Fibroblast of the aortic adventitia (primary cell): ENCODE measurements around the gene CORO2B. TPM values are rescaled to one million over a fixed set of nuclear protein-coding genes. Genes with fewer than 3 reads are reported as not detected.
A peak's percentile ranks its signal among the peaks of the same experiment; 100 is the strongest.

Experiments
- DNase-seq: peaks from one replicate; pipeline ENCODE4 v3.0.0-alpha.2; 2010; ENCODE audit warnings: low read depth
- H3K4me3 ChIP-seq: 2 replicates; pipeline ENCODE4 v1.5.1; 2011; ENCODE audit warnings: low read depth, mild to moderate bottlenecking, control low read depth, low read length, moderate library complexity
- total RNA-seq: library from RNA; depleted of rRNA; stranded (reverse); fragments of >200 nt; gene quantifications from 2 replicates; pipeline ENCODE4 v1.2.3, GENCODE V29; 2012; ENCODE audit warnings: low replicate concordance
- TF ChIP-seq, protein P1 (sequence below): IDR thresholded peaks from 2 replicates; pipeline ENCODE4 v1.5.1; 2011; ENCODE audit warnings: mild to moderate bottlenecking, low read length, control low read depth, inconsistent platforms; ENCODE audit not compliant: insufficient read depth

CORO2B gene
- total RNA-seq, 1 donor: 23.3 TPM

DNA sequence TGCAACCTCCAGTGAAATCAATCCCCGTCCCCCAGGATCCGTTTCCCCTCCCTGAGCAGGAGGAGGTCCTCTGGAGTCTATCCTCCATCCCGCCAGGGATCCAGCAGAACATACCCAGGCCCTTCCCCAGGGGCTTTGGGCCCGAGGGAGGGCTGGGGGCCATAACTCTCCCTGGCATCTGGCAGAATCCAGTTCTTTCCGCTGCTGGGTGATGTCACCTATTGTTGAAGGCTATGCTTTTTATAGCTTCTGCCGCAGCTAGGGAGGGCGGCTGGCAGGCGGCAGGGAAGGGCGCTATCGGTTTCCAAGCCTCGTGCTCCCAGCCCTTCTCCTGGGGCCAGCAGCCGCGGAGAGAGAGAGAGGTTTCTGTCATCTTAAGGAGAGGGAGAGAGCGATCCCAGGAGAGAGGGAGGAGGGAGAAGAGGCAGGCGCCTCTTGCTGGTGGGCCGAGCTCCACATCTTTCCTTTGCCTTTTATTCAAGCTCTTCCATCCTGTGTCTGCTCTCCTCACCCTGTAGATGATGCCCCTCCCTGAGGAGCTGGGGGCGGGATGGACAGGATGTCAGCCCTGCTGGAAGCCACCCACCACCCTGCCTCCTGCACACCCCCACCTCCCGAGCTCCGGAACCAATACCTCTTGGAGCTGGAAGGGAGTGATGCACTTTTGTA, 121.8 kb downstream of the CORO2B start:
- TF ChIP-seq, protein P1, sequence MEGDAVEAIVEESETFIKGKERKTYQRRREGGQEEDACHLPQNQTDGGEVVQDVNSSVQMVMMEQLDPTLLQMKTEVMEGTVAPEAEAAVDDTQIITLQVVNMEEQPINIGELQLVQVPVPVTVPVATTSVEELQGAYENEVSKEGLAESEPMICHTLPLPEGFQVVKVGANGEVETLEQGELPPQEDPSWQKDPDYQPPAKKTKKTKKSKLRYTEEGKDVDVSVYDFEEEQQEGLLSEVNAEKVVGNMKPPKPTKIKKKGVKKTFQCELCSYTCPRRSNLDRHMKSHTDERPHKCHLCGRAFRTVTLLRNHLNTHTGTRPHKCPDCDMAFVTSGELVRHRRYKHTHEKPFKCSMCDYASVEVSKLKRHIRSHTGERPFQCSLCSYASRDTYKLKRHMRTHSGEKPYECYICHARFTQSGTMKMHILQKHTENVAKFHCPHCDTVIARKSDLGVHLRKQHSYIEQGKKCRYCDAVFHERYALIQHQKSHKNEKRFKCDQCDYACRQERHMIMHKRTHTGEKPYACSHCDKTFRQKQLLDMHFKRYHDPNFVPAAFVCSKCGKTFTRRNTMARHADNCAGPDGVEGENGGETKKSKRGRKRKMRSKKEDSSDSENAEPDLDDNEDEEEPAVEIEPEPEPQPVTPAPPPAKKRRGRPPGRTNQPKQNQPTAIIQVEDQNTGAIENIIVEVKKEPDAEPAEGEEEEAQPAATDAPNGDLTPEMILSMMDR: peak; percentile 13
- peak; percentile 85 for DNase-seq
- H3K4me3 ChIP-seq: no peak overlapping the region

DNA sequence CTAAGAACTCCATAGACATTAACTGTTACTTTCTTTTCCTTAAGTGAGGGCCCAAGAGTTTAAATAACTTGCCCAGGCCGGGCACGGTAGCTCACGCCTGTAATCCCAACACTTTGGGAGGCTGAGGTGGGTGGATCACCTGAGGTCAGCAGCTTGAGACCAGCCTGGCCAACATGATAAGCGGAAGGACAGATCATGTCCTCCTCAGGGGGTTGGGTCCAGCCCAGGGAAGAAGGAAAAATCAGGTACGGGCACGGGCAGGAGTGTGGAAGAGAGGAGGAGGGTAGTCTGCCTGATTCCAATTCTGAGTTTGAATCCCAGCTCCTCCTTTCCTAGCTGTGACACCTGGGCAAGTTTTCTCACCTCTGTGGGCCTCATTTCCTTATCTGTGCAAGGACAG, 123.1 kb downstream of the CORO2B start:
- DNase-seq: no peak
- TF ChIP-seq, protein P1: no peak
- no peak overlapping the region for H3K4me3 ChIP-seq

DNA sequence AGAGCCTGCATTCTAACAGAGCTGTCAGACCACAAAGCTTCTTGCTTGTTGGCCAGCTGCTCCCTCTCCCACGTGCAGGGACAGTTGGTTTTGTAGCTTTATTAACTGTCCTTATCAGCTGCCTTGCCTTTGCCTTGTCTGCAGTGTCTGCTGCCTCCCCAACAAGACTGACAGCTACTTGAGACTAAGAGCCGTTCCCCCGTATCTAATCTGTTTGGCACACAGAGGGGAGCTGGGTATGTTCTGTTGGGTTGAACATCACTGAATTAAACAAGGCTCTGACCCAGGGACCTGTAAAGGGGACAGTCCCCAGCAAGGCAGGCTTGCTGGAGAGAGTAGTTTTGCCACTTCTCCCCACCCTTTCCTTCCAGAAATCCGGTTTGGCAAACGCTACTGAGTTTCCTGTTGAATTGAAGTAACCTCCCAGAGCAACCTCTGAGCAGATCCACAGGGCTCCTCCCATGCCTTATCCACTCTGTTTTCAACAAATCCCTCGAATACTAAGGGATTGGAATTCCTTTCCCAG, 125.8 kb downstream of the CORO2B start:
- TF ChIP-seq, protein P1: no peak
- peak; percentile 87 for DNase-seq
- H3K4me3 ChIP-seq: no peak overlapping the region

DNA sequence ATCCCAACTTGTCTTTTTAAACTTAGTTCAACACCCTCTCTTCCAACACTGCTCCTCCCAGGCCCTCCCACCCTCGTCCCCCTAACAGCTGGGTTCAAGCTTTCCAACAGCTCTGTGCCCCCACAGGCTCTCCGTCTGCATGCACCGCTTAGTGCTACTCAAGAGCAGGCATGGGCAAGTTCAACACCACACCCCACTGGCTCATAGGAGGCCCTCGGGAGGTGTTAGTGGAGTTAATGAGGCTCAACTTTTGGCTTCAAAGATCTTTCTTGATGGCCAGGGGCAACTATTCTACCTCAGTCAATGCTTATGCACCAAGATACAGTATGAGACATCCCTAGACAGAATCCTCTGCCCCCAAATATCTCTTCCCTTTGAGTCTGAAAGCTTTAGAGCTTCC, 127.5 kb downstream of the CORO2B start:
- H3K4me3 ChIP-seq: no peak overlapping the region
- no peak for DNase-seq
- TF ChIP-seq, protein P1: no peak

DNA sequence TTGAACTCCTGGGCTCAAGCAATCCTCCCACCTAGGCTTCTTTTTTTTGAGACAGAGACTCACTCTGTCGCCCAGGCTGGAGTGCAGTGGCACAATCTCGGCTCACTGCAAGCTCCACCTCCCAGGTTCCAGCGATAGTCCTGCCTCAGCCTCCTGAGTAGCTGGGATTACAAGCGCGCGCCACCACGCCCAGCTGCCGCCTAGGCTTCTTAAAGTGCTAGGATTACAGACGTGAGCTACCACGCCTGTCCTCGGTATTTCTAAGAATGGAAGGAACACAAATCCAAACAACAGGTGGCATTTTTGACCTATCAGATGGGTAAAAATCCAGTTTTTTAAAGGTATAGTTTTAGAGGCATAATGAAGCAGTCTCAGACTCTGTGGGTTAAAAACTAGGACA, 128.1 kb downstream of the CORO2B start:
- TF ChIP-seq, protein P1: no peak
- no peak for DNase-seq
- no peak overlapping the region for H3K4me3 ChIP-seq

DNA sequence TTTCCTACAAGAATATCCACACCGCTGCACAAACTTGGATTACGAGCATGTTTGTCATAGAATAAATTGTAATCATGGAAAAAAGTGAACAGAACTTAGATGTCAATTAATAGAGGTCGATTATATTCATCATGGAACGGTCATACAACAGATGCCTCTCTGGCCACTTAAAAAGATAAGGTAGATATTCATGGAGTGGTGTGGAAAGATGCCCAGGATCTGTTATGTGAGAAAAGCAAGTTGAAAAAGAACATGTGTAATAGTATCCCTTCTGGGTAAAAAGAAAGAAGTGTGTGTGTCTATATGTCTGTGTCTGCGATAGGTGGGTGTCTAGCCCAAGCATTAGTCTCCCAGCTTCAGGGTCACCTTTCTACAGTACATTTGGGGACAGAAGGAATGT, 128.6 kb downstream of the CORO2B start:
- TF ChIP-seq, protein P1: no peak
- DNase-seq: peak; percentile 65
- H3K4me3 ChIP-seq: no peak overlapping the region

DNA sequence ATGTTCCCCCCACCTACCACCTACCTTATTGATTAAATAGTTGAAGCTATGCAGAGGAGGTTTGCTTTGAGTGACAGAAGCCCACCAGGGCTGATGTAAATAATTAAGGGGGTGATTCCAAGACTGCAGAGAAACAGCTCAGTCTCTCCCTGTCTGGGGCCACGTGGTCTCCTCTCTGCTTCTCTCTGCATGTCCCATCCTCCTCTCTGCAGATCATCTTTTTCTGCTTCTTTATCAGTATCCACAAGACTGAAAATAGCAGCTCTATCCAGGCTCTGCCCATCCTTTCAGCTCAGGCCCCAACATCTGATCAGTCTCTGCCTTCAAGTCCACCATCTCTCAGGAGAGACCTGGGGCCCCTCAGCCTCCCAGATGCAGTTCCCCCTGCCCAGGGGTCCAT, 131.1 kb downstream of the CORO2B start:
- DNase-seq: no peak
- H3K4me3 ChIP-seq: no peak overlapping the region
- TF ChIP-seq, protein P1: no peak
